HEK293T (cell line): Measurements from ENCODE around the gene NDUFA13.

Experiments used
- CTCF ChIA-PET: fragments of 350-600 bp; formaldehyde crosslinking; extraction: SDS; loops from one replicate; lab custom pipeline; 2021; ENCODE audit warnings: antibody characterized with exemption, inconsistent platforms; lab: Yijun Ruan, JAX
- POLR2A ChIA-PET: fragments of 350-600 bp; formaldehyde crosslinking; extraction: SDS; loops from one replicate; lab custom pipeline; 2020; ENCODE audit warnings: antibody characterized with exemption, inconsistent platforms; lab: Yijun Ruan, JAX
- DNase-seq: peaks from one replicate; pipeline ENCODE4 v3.0.0; 2012; ENCODE audit warnings: mixed read lengths; ENCODE audit errors: extremely low spot score
- ARNT ChIP-seq: fragments of 450-650 bp; IDR thresholded peaks from 2 replicates; pipeline ENCODE4 v1.6.1; 2017; ENCODE audit warnings: mild to moderate bottlenecking
- BHLHE40 ChIP-seq: fragments of 450-650 bp; IDR thresholded peaks from 2 replicates; pipeline ENCODE4 v1.6.1; 2016; ENCODE audit warnings: mild to moderate bottlenecking, moderate library complexity, borderline replicate concordance
- CTBP1 ChIP-seq: fragments of 450-650 bp; IDR thresholded peaks from 2 replicates; pipeline ENCODE4 v1.6.1; 2016; ENCODE audit warnings: borderline replicate concordance
- ELF4 ChIP-seq: fragments of 450-650 bp; IDR thresholded peaks from 2 replicates; pipeline ENCODE4 v1.6.1; 2017; ENCODE audit warnings: antibody characterized with exemption
- FOXA1 ChIP-seq: fragments of 450-650 bp; IDR thresholded peaks from 2 replicates; pipeline ENCODE4 v1.6.1; 2016; ENCODE audit warnings: mild to moderate bottlenecking
- FOXK2 ChIP-seq: fragments of 450-650 bp; IDR thresholded peaks from 2 replicates; pipeline ENCODE4 v1.6.1; 2016; ENCODE audit warnings: mild to moderate bottlenecking
- FOXM1 ChIP-seq: fragments of 450-650 bp; IDR thresholded peaks from 2 replicates; pipeline ENCODE4 v1.6.1; 2017; ENCODE audit warnings: mild to moderate bottlenecking, borderline replicate concordance
- HDGF ChIP-seq: fragments of 450-650 bp; IDR thresholded peaks from 2 replicates; pipeline ENCODE4 v1.6.1; 2017; ENCODE audit warnings: antibody characterized with exemption, borderline replicate concordance
- L3MBTL2 ChIP-seq: fragments of 450-650 bp; conservative IDR thresholded peaks from 2 replicates; pipeline ENCODE4 v1.6.1; 2016; ENCODE audit warnings: mild to moderate bottlenecking
- LEF1 ChIP-seq: fragments of 450-650 bp; IDR thresholded peaks from 2 replicates; pipeline ENCODE4 v1.6.1; 2017; ENCODE audit warnings: mild to moderate bottlenecking, borderline replicate concordance
- NFRKB ChIP-seq: fragments of 450-650 bp; IDR thresholded peaks from 2 replicates; pipeline ENCODE4 v1.6.1; 2016; ENCODE audit warnings: mild to moderate bottlenecking, moderate library complexity
- PKNOX1 ChIP-seq: fragments of 450-650 bp; IDR thresholded peaks from 2 replicates; pipeline ENCODE4 v1.6.1; 2016
- SP1 ChIP-seq: fragments of 450-650 bp; IDR thresholded peaks from 2 replicates; pipeline ENCODE4 v1.6.1; 2017
- SUZ12 ChIP-seq: fragments of 450-650 bp; IDR thresholded peaks from 2 replicates; pipeline ENCODE4 v1.6.1; 2016; ENCODE audit warnings: mild to moderate bottlenecking
- TARDBP ChIP-seq: fragments of 450-650 bp; IDR thresholded peaks from 2 replicates; pipeline ENCODE4 v1.6.1; 2016
- ZNF384 ChIP-seq: fragments of 450-650 bp; IDR thresholded peaks from 2 replicates; pipeline ENCODE4 v1.6.1; 2016

Gene NDUFA13

GRCh38 chr19:19502281-19502680 lies 13.7 kb upstream of the NDUFA13 start:
- no peak for DNase-seq
- POLR2A ChIA-PET = no interaction called here
- CTCF ChIA-PET = no interaction called here
- TF ChIP-seq HDGF = no peak
- no peak for TF ChIP-seq SP1
- TF ChIP-seq TARDBP = no peak
- TF ChIP-seq ARNT = no peak

- ChIA-PET CTCF (no interaction called here), POLR2A (no interaction called here)
- no peak for TF ChIP-seq PKNOX1
- TF ChIP-seq FOXK2 = no peak
- TF ChIP-seq ZNF384 = no peak
- TF ChIP-seq TARDBP = no peak
- no peak for TF ChIP-seq ARNT
- no peak for TF ChIP-seq BHLHE40
- no peak for TF ChIP-seq SP1
- TF ChIP-seq CTBP1 = no peak
- TF ChIP-seq FOXA1 = no peak
- TF ChIP-seq ELF4 = no peak
- no peak for TF ChIP-seq FOXM1
- DNase-seq = no peak
Observed at GRCh38 chr19:19502808-19503602, 13.0 kb upstream of the NDUFA13 start.

- DNase-seq = no peak
- POLR2A ChIA-PET = interaction anchor here (1.6 kb wide), 1 partner anchor 10 kb away, joined by 5 read pairs; no protein-coding TSS in a partner anchor
- TF ChIP-seq SP1 (no peak), L3MBTL2 (no peak), FOXM1 (no peak), FOXA1 (no peak), FOXK2 (no peak), SUZ12 (no peak), ZNF384 (no peak), HDGF (no peak), NFRKB (no peak), CTBP1 (no peak), ELF4 (no peak), LEF1 (no peak), TARDBP (no peak), BHLHE40 (no peak), ARNT (no peak), PKNOX1 (no peak)
- CTCF ChIA-PET = no interaction called here
Observed at GRCh38 chr19:19504754-19505668, 11.0 kb upstream of the NDUFA13 start.

- POLR2A ChIA-PET = interaction anchor here (1.6 kb wide), 2 partner anchors 9 to 10 kb away, joined by 5 read pairs; partner anchors contain the start of genes NDUFA13 and TSSK6
- TF ChIP-seq TARDBP = no peak
- TF ChIP-seq PKNOX1 = no peak
- TF ChIP-seq FOXA1 = no peak
- TF ChIP-seq CTBP1 = no peak
- no peak for TF ChIP-seq HDGF
- no peak for TF ChIP-seq FOXM1
- no peak for TF ChIP-seq L3MBTL2
- TF ChIP-seq ARNT = no peak
- TF ChIP-seq SP1 = no peak
- no peak for TF ChIP-seq FOXK2
- TF ChIP-seq SUZ12 = no peak
- no peak for TF ChIP-seq LEF1
- no peak for TF ChIP-seq BHLHE40
- no peak for TF ChIP-seq NFRKB
- TF ChIP-seq ZNF384 = no peak
- TF ChIP-seq ELF4 = no peak
- DNase-seq = no peak
- CTCF ChIA-PET = no interaction called here
Observed at GRCh38 chr19:19505669-19506326, 10.2 kb upstream of the NDUFA13 start.

DNA sequence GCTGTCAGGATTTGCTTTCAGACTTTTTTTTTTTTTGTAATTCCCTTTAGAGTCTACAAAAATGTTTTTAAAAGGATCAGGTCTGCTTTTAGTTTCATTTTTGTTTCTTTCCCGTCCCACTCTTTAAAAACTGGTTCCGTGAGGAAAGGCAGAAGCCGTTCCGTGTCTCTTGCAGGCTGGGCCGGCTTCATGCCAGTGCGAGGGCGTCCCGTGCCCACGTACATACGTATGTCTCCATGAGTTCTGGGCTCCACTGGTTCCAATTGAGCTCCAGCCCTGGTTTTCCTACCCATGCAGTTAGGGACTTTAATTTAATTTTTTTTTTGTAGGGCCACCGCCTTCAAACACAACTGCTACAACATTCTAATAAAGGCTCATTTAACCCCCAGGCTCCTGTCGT lies 9.4 kb upstream of the NDUFA13 start:
- no peak for DNase-seq
- TF ChIP-seq FOXK2 (no peak), L3MBTL2 (no peak), NFRKB (no peak)
- ChIA-PET CTCF (interaction anchor here (0.7 kb wide), 1 partner anchor 13 kb away, joined by 4 read pairs; no protein-coding TSS in a partner anchor), POLR2A (interaction anchor here (1.6 kb wide), 1 partner anchor 9 kb away, joined by 5 read pairs; the partner anchor contains the start of genes NDUFA13 and TSSK6)
